GM13977 (cell line): ENCODE data around the gene TOMM5.

Source experiments
- DNase-seq: peaks from one replicate; pipeline ENCODE4 v3.0.0; 2012; ENCODE audit warnings: low spot score
- in situ Hi-C: fragments of 300-500 bp; cut with MboI; formaldehyde crosslinking; loops from one replicate; pipeline ENCODE4 v1.12.0; 2022; ENCODE audit warnings: low sequenced_read_pairs, low pct_unique_long_range_greater_than_20kb, mixed read lengths, inconsistent platforms; ENCODE audit not compliant: unreplicated experiment
- TF ChIP-seq, protein P1 (sequence below): IDR thresholded peaks from 2 replicates; pipeline ENCODE4 v1.5.1; 2012; ENCODE audit warnings: mild to moderate bottlenecking, control low read depth; ENCODE audit not compliant: insufficient read depth; ENCODE audit errors: extremely low read depth, missing control alignments

TOMM5 gene

DNA sequence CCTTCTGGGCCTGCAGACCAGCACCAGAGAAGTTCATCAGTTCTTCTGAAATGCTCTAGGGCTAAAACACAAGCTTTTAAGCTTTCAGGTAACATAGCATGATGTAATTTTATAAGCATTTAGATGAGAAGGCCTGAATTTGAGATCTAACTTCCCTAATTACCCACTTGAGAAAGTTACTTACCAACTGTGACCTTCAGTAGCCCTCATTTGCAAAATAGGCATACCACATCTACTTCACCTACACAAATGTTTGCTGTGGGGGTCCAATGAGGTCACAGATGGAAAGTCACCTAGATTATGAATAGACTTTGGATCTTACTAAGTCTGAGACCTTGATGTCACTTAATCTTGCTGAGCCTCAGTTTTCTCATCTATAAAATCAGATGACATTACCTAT, 52.8 kb downstream of the TOMM5 start:
- TF ChIP-seq, protein P1, sequence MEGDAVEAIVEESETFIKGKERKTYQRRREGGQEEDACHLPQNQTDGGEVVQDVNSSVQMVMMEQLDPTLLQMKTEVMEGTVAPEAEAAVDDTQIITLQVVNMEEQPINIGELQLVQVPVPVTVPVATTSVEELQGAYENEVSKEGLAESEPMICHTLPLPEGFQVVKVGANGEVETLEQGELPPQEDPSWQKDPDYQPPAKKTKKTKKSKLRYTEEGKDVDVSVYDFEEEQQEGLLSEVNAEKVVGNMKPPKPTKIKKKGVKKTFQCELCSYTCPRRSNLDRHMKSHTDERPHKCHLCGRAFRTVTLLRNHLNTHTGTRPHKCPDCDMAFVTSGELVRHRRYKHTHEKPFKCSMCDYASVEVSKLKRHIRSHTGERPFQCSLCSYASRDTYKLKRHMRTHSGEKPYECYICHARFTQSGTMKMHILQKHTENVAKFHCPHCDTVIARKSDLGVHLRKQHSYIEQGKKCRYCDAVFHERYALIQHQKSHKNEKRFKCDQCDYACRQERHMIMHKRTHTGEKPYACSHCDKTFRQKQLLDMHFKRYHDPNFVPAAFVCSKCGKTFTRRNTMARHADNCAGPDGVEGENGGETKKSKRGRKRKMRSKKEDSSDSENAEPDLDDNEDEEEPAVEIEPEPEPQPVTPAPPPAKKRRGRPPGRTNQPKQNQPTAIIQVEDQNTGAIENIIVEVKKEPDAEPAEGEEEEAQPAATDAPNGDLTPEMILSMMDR = no peak
- no peak for DNase-seq
- in situ Hi-C loops = no loop called here
